ENCODE results near the gene XYLT2. TPM values are rescaled to one million over a fixed set of nuclear protein-coding genes. Genes with fewer than 3 reads are reported as not detected.

Gene XYLT2
- total RNA-seq, 1 donor, result 60.5 TPM

- DNase-seq (ENCODE audit: low read depth), result no peak
- no peak for TF ChIP-seq CTCF (IDR thresholded peaks at IDR 0.05; ENCODE audit: insufficient read depth, low read depth, low read length)
- no peak overlapping the region for H3K4me3 ChIP-seq (ENCODE audit: low read depth, low read length)
Measured at GRCh38 chr17:50364061-50364458, 18.1 kb downstream of the XYLT2 start.

- TF ChIP-seq CTCF (IDR thresholded peaks at IDR 0.05; ENCODE audit: insufficient read depth, low read depth, low read length), result peak; percentile 26
- no peak overlapping the region for H3K4me3 ChIP-seq (ENCODE audit: low read depth, low read length)
- DNase-seq (ENCODE audit: low read depth), result no peak
Measured at GRCh38 chr17:50364715-50365114, 18.8 kb downstream of the XYLT2 start.

- TF ChIP-seq CTCF (IDR thresholded peaks at IDR 0.05; ENCODE audit: insufficient read depth, low read depth, low read length), result no peak
- DNase-seq (ENCODE audit: low read depth), result no peak
- H3K4me3 ChIP-seq (ENCODE audit: low read depth, low read length), result no peak overlapping the region
Measured at GRCh38 chr17:50365165-50365564, 19.2 kb downstream of the XYLT2 start.

GRCh38 chr17:50365649-50366393, 19.9 kb downstream of the XYLT2 start:
- no peak for DNase-seq (ENCODE audit: low read depth)
- H3K4me3 ChIP-seq (ENCODE audit: low read depth, low read length), result no peak overlapping the region
- no peak for TF ChIP-seq CTCF (IDR thresholded peaks at IDR 0.05; ENCODE audit: insufficient read depth, low read depth, low read length)

- H3K4me3 ChIP-seq (ENCODE audit: low read depth, low read length), result no peak overlapping the region
- DNase-seq (ENCODE audit: low read depth), result no peak
- TF ChIP-seq CTCF (IDR thresholded peaks at IDR 0.05; ENCODE audit: insufficient read depth, low read depth, low read length), result no peak
Measured at GRCh38 chr17:50367401-50367800, 21.5 kb downstream of the XYLT2 start.

GRCh38 chr17:50370052-50370451, 24.1 kb downstream of the XYLT2 start:
- no peak overlapping the region for H3K4me3 ChIP-seq (ENCODE audit: low read depth, low read length)
- DNase-seq (ENCODE audit: low read depth), result no peak
- no peak for TF ChIP-seq CTCF (IDR thresholded peaks at IDR 0.05; ENCODE audit: insufficient read depth, low read depth, low read length)

- H3K4me3 ChIP-seq (ENCODE audit: low read depth, low read length), result peak overlapping the region; percentile 94
- TF ChIP-seq CTCF (IDR thresholded peaks at IDR 0.05; ENCODE audit: insufficient read depth, low read depth, low read length), result no peak
Measured at GRCh38 chr17:50371526-50371925, 25.6 kb downstream of the XYLT2 start.

More at GRCh38 chr17:50371526-50371925, 25.6 kb downstream of the XYLT2 start:
- DNase-seq (ENCODE audit: low read depth), result no peak
